GM12878 (cell line): ENCODE results near the gene ZNF692. TPM values are rescaled to one million over a fixed set of nuclear protein-coding genes. Genes with fewer than 3 reads are reported as not detected.
A peak's percentile ranks its signal among the peaks of the same experiment; 100 is the strongest.

Source experiments
- ATAC-seq: fragments of 200-7000 bp; cut with Tn5 transposase; 3 replicates; pipeline ENCODE4 v1.9.1; 2020; ENCODE audit warnings: mild to moderate bottlenecking, moderate library complexity
- BruUV-seq: library from RNA; stranded (reverse); fragments of 400-500 nt; replicated peaks from 2 replicates; lab custom pipeline; 2021; lab: Mats Ljungman, UMichigan
- CTCF ChIA-PET: fragments of 300-600 bp; sonication (Branson Sonifier 250); formaldehyde crosslinking; extraction: SDS; loops from one replicate; lab custom pipeline; 2021; ENCODE audit warnings: inconsistent platforms; lab: Yijun Ruan, JAX
- POLR2A ChIA-PET: fragments of 350-600 bp; formaldehyde crosslinking; extraction: SDS; loops from one replicate; lab custom pipeline; 2021; ENCODE audit warnings: inconsistent platforms; lab: Charles Lee
- RAD21 ChIA-PET: fragments of 300-600 bp; sonication (Branson Sonifier 250); formaldehyde crosslinking; loops from one replicate; lab custom pipeline; 2023; ENCODE audit warnings: antibody characterized with exemption; ENCODE audit not compliant: unreplicated experiment; lab: Charles Lee
- SMC1A ChIA-PET: fragments of 300-600 bp; sonication (Branson Sonifier 250); formaldehyde crosslinking; loops from one replicate; lab custom pipeline; 2023; ENCODE audit not compliant: unreplicated experiment, uncharacterized antibody; lab: Charles Lee
- DNase-seq: peaks from one replicate; pipeline ENCODE4 v3.0.0-alpha.2; 2011; ENCODE audit warnings: low read depth, low spot score
- FAIRE-seq: peaks from 3 replicates; lab custom pipeline; 2011; peaks lifted over from hg19 to GRCh38; lab: Jason Lieb, UNC
- H2AFZ ChIP-seq: 2 replicates; pipeline ENCODE4 v1.6.0; 2011; ENCODE audit warnings: low read depth, low read length, control low read depth; ENCODE audit not compliant: control insufficient read depth
- H3K27ac ChIP-seq: 2 replicates; pipeline ENCODE4 v1.5.1; 2011; ENCODE audit warnings: control low read depth; ENCODE audit not compliant: control insufficient read depth, insufficient read depth
- H3K27me3 ChIP-seq, 2 experiments: replicated peaks in 1 of 2; 2 replicates each; pipeline versions ENCODE4 v1.6.0 to v1.6.1; 2011; ENCODE audit warnings: low read length in 1 of 2; ENCODE audit not compliant: control insufficient read depth in 2 of 2, insufficient read depth in 2 of 2
- H3K36me3 ChIP-seq, 2 experiments: 2 replicates each; pipeline ENCODE4 v1.5.1; 2011; ENCODE audit warnings: low read length in 1 of 2; ENCODE audit not compliant: control insufficient read depth in 2 of 2, insufficient read depth in 2 of 2
- H3K4me1 ChIP-seq: 2 replicates; pipeline ENCODE4 v1.6.1; 2011; ENCODE audit warnings: mild to moderate bottlenecking, low read length, moderate library complexity, mixed read lengths; ENCODE audit not compliant: control insufficient read depth, insufficient read depth
- H3K4me2 ChIP-seq: 2 replicates; pipeline ENCODE4 v1.6.0; 2011; ENCODE audit warnings: control low read depth; ENCODE audit not compliant: control insufficient read depth, insufficient read depth
- H3K4me3 ChIP-seq: fragments of 200-600 bp; sonication (generic); 2 replicates; pipeline ENCODE4 v1.5.1; 2016
- H3K79me2 ChIP-seq: 2 replicates; pipeline ENCODE4 v1.6.0; 2011; ENCODE audit warnings: low read length; ENCODE audit not compliant: control insufficient read depth, insufficient read depth
- H3K9ac ChIP-seq: 2 replicates; pipeline ENCODE4 v1.8.0; 2011; ENCODE audit warnings: low read length, control low read depth, mixed read lengths; ENCODE audit not compliant: control insufficient read depth, insufficient read depth
- H3K9me3 ChIP-seq: replicated peaks from 3 replicates; pipeline ENCODE4 v1.5.1; 2011; ENCODE audit warnings: mild to moderate bottlenecking, low read length; ENCODE audit not compliant: control insufficient read depth, insufficient read depth
- H4K20me1 ChIP-seq: 2 replicates; pipeline ENCODE4 v1.6.0; 2011; ENCODE audit not compliant: control insufficient read depth, insufficient read depth
- BCL11A ChIP-seq: IDR thresholded peaks from 2 replicates; pipeline ENCODE4 v1.6.1; 2011; ENCODE audit warnings: low read depth, low read length
- CREB1 ChIP-seq: IDR thresholded peaks from 2 replicates; pipeline ENCODE4 v1.6.1; 2012; ENCODE audit warnings: low read depth, mild to moderate bottlenecking, inconsistent platforms
- DPF2 ChIP-seq: fragments of 450-650 bp; IDR thresholded peaks from 2 replicates; pipeline ENCODE4 v1.6.1; 2017; ENCODE audit warnings: mild to moderate bottlenecking
- FOXK2 ChIP-seq: fragments of 450-650 bp; IDR thresholded peaks from 2 replicates; pipeline ENCODE4 v1.6.1; 2017; ENCODE audit warnings: mild to moderate bottlenecking, moderate library complexity
- IRF5 ChIP-seq: fragments of 450-650 bp; IDR thresholded peaks from 2 replicates; pipeline ENCODE4 v1.6.1; 2017; ENCODE audit warnings: borderline replicate concordance
- MTA3 ChIP-seq: IDR thresholded peaks from 2 replicates; pipeline ENCODE4 v1.6.1; 2012; ENCODE audit warnings: low read length, inconsistent platforms, borderline replicate concordance
- MXI1 ChIP-seq: fragments of 150-350 bp; IDR thresholded peaks from 2 replicates; pipeline ENCODE4 v1.6.1; 2011; ENCODE audit warnings: low read depth, mild to moderate bottlenecking, inconsistent platforms, low read length, improper control_type of control experiment
- MYB ChIP-seq: fragments of 150-350 bp; IDR thresholded peaks from 2 replicates; pipeline ENCODE4 v1.6.1; 2014; ENCODE audit warnings: mild to moderate bottlenecking, low read depth, low read length, borderline replicate concordance
- MYC ChIP-seq: IDR thresholded peaks from 2 replicates; pipeline ENCODE4 v1.6.1; 2011; ENCODE audit warnings: mild to moderate bottlenecking, low read length, moderate library complexity, inconsistent platforms; ENCODE audit not compliant: insufficient read depth, insufficient replicate concordance, insufficient read length, severe bottlenecking
- NR2C1 ChIP-seq: fragments of 450-650 bp; IDR thresholded peaks from 2 replicates; pipeline ENCODE4 v1.6.1; 2017; ENCODE audit warnings: antibody characterized with exemption, mild to moderate bottlenecking, moderate library complexity
- NRF1 ChIP-seq: conservative IDR thresholded peaks from 2 replicates; pipeline ENCODE4 v1.6.1; 2011; ENCODE audit warnings: mild to moderate bottlenecking, low read depth, low read length, improper control_type of control experiment
- RB1 ChIP-seq: fragments of 450-650 bp; formaldehyde crosslinking; IDR thresholded peaks from 2 replicates; pipeline ENCODE4 v1.6.1; 2017; ENCODE audit warnings: mild to moderate bottlenecking, borderline replicate concordance
- RFX5 ChIP-seq: IDR thresholded peaks from 2 replicates; pipeline ENCODE4 v1.6.1; 2011; ENCODE audit warnings: low read depth, low read length, improper control_type of control experiment
- SMC3 ChIP-seq: IDR thresholded peaks from 2 replicates; pipeline ENCODE4 v1.6.1; 2011; ENCODE audit warnings: low read length, improper control_type of control experiment, borderline replicate concordance
- WGBS: methylation state at CpG from one replicate; pipeline ENCODE4 v1.1.6; 2016; ENCODE audit warnings: low lambda C conversion rate; ENCODE audit not compliant: insufficient replicate concordance, insufficient coverage; ENCODE audit errors: missing lambda C conversion rate; 5-methylcytosine and 5-hydroxymethylcytosine counted together
- in situ Hi-C: fragments of 300-500 bp; cut with MboI; formaldehyde crosslinking; loops from 9 replicates; pipeline ENCODE4 v1.14.3; 2018; ENCODE audit warnings: mixed read lengths
- intact Hi-C: fragments of 100-400 bp; cut with micrococcal nuclease; formaldehyde crosslinking; loops from one replicate; pipeline ENCODE4 v1.14.2; 2022; ENCODE audit not compliant: unreplicated experiment
- polyA plus RNA-seq, 11 experiments: library from polyadenylated mRNA; depleted of rRNA in 4 of 11; unstranded in 6 of 11; stranded (reverse) in 5 of 11; fragments of >200 nt; fragmentation: Nextera tagmentation in 4 of 11; fragmentation: Illumina TruSeq in 1 of 11; extraction: Ambion mirVana in 4 of 11; extraction: Trizol in 1 of 11; gene quantifications; 1 replicate in 1 of 11; 2 replicates in 10 of 11; pipeline versions ENCODE4 v1.2.1 to v1.2.3, GENCODE V29; 2011 to 2016; ENCODE audit warnings: inconsistent platforms in 2 of 11, missing spikeins in 2 of 11, low read depth in 1 of 11
- total RNA-seq, 4 experiments: library from RNA; depleted of rRNA in 3 of 4; stranded (reverse); fragments of >200 nt in 3 of 4; fragmentation: Illumina TruSeq in 1 of 4; extraction: Trizol in 1 of 4; gene quantifications; 2 replicates each; pipeline versions ENCODE4 v1.2.1 to v1.2.3, GENCODE V29; 2013 to 2021

ZNF692 gene
- total and polyA plus RNA-seq, 10 of the 15 experiments (the other 5 are each of a cell fraction or from before 2014, with no cell fraction given): 5.3 to 76.6 (median 36.9) TPM

DNA sequence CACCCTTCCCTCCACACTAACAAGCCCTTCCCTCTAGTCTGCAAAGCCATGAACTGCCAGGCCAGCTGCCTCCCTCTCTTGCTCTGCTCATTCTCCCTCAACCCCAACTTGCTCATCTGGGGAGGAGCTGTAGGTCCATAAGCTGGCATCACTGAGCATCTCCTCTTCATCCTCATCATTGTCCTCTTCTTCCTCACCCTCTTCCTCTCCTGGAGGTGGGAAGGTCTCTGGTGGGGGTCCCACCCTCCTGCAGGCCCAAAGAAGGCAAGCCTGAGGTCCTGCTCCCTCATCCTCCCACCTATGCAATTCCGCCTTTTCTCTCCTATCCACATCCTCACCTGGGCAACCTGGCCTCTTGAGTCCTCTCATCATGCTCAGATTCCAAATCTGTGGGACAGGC is 2.7 kb downstream of the ZNF692 start:
- Histone ChIP-seq H3K36me3 (peaks cover 10 to 12% of the 10 kb centered on the region in 2 experiments; a peak in 3 of 4 replicates), H3K79me2 (peaks cover 23% of the 10 kb centered on the region), H3K4me1 (peaks cover 17% of the 10 kb centered on the region), H4K20me1 (no peaks in the 10 kb centered on the region), H3K9ac (peak overlapping the region; percentile 7; the same call in 1 of the 2 replicates), H3K4me2 (peak overlapping the region; percentile 57), H3K27ac (no peak overlapping the region), H3K4me3 (peak overlapping the region; percentile 26; the same call in 1 of the 2 replicates), H3K9me3 (no peaks in the 10 kb centered on the region), H2AFZ (no peak overlapping the region), H3K27me3 (no peaks in the 10 kb centered on the region)
- ChIA-PET CTCF (interaction anchor here (0.6 to 8.9 kb wide), 3 partner anchors 14 to 36 kb away, joined by 3 to 60 read pairs (median 9); partner anchors contain the start of gene ZNF672), SMC1A (interaction anchor here (1.1 kb wide), 1 partner anchor 15 kb away, joined by 3 read pairs; no protein-coding TSS in a partner anchor), POLR2A (interaction anchor here (0.5 to 1.5 kb wide), 2 partner anchors 17 to 166 kb away, joined by 6 to 9 read pairs; no protein-coding TSS in a partner anchor), RAD21 (no interaction called here)
- intact Hi-C loops (no loop called here), in situ Hi-C loops (no loop called here)
- TF ChIP-seq FOXK2: no peak
- FAIRE-seq (no peak), DNase-seq (no peak), ATAC-seq (no peak)
- BruUV-seq: no TSS peak
- 89% methylated on average over 1 of the region's 1 CpG for WGBS

- peaks cover 14 to 17% of the 10 kb centered on the region in 2 experiments; a peak in 3 of 4 replicates for H3K36me3 ChIP-seq
- in situ Hi-C loops: no loop called here
Measured at GRCh38 chr1:248855580-248855979, 3.3 kb downstream of the ZNF692 start.

More at GRCh38 chr1:248855580-248855979, 3.3 kb downstream of the ZNF692 start:
- peaks cover 23% of the 10 kb centered on the region for H3K79me2 ChIP-seq
- BruUV-seq: no TSS peak
- WGBS: 96% methylated on average over 6 of the region's 6 CpGs
- no peak overlapping the region for H2AFZ ChIP-seq
- no peaks in the 10 kb centered on the region for H3K9me3 ChIP-seq
- no peak overlapping the region for H3K27ac ChIP-seq
- ChIA-PET POLR2A (interaction anchor here (0.5 to 1.5 kb wide), 2 partner anchors 16 to 165 kb away, joined by 6 to 9 read pairs; no protein-coding TSS in a partner anchor), RAD21 (no interaction called here), CTCF (interaction anchor here (2.0 to 8.9 kb wide), 2 partner anchors 13 to 17 kb away, joined by 9 to 60 read pairs; partner anchors contain the start of gene ZNF672), SMC1A (interaction anchor here (1.1 kb wide), 1 partner anchor 14 kb away, joined by 3 read pairs; no protein-coding TSS in a partner anchor)
- ATAC-seq (no peak), DNase-seq (no peak), FAIRE-seq (no peak)
- H4K20me1 ChIP-seq: no peaks in the 10 kb centered on the region
- no peaks in the 10 kb centered on the region for H3K27me3 ChIP-seq
- H3K4me1 ChIP-seq: peaks cover 17% of the 10 kb centered on the region
- no peak overlapping the region for H3K4me2 ChIP-seq
- no peak overlapping the region for H3K9ac ChIP-seq
- H3K4me3 ChIP-seq: no peak overlapping the region
- TF ChIP-seq BCL11A (no peak), MYB (no peak), IRF5 (no peak), NRF1 (no peak), CREB1 (no peak), MXI1 (no peak), RB1 (no peak), MTA3 (no peak), SMC3 (no peak), MYC (no peak), DPF2 (no peak), RFX5 (no peak), NR2C1 (no peak)
- intact Hi-C loops: no loop called here
